ENCODE results near the gene C22orf31. TPM values are rescaled to one million over a fixed set of nuclear protein-coding genes. Genes with fewer than 3 reads are reported as not detected.

The C22orf31 gene
- total RNA-seq, 1 experiment from 2014 or later = not detected

DNA sequence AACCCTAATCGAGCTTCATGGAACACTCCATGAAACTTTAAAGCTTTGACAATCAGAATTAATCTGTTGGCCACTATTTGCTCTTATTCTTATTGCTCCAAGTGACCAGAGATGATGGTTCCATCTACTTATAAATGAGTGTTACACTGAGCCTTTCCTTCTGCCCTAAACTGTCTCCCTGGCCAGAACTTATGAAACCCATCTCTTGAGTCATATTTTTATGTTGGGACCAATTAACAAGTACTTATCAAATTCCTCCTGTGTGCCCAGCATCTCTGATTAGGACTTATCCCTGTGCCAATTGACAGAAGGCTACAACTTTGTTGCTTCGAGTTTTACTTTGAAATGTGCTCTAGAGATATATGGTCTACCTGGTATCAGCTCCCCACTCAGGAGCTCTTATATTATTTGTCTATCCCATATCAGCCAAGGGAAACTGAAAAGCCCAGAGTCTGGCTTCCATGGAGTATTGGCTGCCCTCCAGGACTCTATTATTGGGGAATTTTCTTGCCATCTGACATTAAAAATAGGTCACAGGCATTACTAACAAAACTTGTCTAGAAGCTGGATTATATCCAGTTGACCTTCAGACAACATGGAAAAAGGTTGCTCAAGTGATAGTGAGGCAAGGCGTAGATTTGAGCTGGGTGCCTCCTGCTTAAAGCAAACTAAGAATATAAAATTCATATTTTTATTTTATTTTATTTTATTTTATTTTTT, 20.0 kb upstream of the C22orf31 start:
- no peak for DNase-seq (ENCODE audit: low read depth)

GRCh38 chr22:29080106-29080975, 18.7 kb upstream of the C22orf31 start:
- DNase-seq (ENCODE audit: low read depth) = no peak

DNA sequence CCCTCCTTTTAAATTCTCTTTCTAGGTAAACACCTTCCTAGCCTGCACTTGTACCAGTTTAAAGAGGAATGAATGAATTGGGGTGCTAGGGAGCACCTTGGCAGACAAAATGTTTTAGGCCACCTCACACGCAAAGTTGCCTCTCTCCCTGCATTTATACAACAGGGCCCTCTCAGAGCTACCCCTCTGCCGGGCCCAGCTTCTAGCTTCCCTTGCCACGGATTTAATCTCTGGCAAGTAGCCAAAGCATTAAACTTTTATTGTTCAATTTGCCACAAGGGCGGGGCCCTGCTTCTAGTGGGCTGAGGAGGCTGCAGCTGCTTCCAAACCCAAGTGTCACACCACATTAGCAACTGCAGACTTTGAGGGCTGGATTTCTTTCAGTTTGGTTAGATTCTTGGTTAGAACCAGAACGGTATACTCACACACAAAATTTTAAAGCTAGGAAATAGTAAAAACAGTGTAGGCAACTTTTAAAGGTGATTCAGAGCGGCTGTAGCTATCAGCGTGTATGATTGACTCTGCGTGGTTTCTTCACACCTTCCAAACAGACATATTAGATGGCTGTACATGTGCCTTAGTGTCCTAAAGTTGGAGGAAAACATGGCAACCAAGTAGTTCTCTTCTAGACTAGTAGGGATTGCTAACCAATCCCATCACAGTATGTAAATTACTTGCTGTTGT, 17.7 kb upstream of the C22orf31 start:
- peak; percentile 81 for DNase-seq (ENCODE audit: low read depth)

- DNase-seq (ENCODE audit: low read depth) = no peak
Measured at GRCh38 chr22:29078869-29079207, 17.2 kb upstream of the C22orf31 start.

DNA sequence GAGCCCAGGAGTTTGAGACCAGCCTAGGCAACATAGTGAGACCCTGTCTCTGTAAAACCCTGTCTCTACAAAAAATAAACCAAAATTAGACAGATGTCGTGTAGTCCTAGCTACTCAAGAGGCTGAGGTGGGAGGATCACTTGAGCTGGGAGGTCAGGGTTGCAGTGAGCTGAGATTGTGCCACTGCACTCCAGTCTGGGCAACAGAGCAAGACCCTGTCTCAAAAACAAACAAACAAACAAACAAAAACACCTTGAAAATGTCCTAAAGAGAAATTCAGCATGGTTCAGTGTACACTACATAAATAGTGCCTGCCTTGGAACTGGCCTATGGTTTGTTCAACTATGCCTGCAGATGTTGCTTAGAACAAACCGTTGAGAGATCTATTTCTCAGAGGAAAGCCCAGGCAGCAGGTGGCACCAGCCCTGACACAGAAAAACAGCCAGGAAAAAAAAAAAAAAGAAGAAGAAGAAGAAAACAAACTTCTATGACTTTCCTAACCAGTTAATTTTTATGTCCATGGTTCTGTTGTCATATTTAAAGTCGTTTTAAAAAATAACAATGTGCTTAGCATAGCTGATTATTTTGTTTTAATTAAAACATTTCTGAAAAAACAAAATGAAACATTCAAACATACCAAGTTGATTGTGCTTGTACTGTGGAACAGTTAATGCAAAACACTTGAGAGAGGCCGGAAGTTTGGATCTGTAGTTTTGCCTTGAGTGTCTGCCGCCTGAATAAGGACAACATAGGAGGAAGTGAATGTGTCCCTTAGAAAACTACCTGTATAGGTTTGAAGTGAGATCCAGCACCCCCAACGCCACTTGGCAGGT, 16.6 kb upstream of the C22orf31 start:
- DNase-seq (ENCODE audit: low read depth) = peak; percentile 26

DNA sequence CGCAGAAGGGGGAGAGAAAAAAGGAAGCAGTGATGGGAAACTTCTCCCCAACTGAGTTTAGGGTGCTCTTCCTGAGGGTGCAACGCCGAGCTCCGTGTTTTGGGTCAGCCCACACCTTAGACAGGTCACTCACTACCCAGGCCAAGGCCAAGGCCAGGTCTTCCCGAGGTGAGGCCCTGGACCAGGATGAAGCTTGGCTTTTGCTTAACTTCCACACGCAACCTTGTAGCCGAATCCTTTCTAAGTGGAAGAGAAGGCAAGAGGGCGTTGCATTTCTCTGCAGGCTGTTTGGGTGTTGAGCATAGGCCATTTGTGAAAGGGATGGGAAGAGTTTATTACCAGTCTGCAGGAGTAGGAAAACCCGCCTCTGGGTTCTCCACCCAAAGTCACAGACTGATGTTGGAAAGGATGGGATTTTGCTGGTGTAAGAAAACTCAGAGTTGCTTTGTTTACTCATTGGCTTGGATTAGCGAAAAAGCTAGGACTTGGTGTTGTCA, 12.7 kb upstream of the C22orf31 start:
- no peak for DNase-seq (ENCODE audit: low read depth)

- no peak for DNase-seq (ENCODE audit: low read depth)
Measured at GRCh38 chr22:29073618-29074275, 12.1 kb upstream of the C22orf31 start.

GRCh38 chr22:29072979-29073617, 11.5 kb upstream of the C22orf31 start, which contains the start of gene KREMEN1:
Gene KREMEN1, plus strand, starts transcription at chr22:29073035. Its CDS starts 96 bp downstream, at chr22:29073131.
- DNase-seq (ENCODE audit: low read depth) = no peak

- peak; percentile 54 for DNase-seq (ENCODE audit: low read depth)
Measured at GRCh38 chr22:29072193-29072978, 10.8 kb upstream of the C22orf31 start.

DNA sequence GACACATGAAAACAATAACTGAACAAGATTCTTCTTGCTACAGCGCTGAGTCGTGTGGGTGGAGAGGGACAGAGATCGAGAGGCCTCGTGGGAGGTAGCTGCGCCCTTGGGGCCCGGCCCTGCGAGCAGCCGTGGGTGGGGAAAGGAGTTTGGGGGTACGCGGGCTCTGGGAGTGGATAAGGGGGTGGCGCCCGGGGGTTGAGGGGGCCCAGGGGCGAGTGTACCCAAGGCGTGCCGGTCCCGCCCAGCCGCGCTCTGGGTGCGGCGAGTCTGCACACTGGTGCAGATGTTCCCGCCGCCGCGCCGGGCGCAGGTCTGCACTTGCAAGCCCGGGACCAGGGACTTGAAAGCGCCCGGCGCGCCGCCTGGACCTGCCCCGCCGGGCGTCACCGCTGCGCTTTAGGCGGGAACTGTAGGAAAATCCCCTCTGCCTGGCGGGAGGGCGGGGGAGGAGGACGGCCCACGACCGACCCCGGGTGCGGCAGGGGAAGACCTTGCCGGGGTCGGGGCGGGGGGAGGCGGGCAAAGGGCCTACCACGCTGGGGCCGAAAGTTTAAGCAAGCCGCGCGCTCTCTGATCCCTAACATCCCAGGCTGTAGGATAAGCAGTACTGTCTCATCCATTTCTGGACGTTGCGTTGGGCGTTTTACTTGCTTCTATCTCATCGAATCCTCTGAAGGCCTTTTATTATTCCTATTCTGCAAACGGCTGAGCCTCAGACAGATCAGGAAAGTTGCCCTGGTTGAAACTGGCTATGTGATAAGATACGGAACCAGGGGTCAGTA, 9.8 kb upstream of the C22orf31 start:
- DNase-seq (ENCODE audit: low read depth) = no peak

GRCh38 chr22:29070490-29070889, 8.9 kb upstream of the C22orf31 start:
- DNase-seq (ENCODE audit: low read depth) = no peak

- no peak for DNase-seq (ENCODE audit: low read depth)
Measured at GRCh38 chr22:29069463-29069862, 7.8 kb upstream of the C22orf31 start.

DNA sequence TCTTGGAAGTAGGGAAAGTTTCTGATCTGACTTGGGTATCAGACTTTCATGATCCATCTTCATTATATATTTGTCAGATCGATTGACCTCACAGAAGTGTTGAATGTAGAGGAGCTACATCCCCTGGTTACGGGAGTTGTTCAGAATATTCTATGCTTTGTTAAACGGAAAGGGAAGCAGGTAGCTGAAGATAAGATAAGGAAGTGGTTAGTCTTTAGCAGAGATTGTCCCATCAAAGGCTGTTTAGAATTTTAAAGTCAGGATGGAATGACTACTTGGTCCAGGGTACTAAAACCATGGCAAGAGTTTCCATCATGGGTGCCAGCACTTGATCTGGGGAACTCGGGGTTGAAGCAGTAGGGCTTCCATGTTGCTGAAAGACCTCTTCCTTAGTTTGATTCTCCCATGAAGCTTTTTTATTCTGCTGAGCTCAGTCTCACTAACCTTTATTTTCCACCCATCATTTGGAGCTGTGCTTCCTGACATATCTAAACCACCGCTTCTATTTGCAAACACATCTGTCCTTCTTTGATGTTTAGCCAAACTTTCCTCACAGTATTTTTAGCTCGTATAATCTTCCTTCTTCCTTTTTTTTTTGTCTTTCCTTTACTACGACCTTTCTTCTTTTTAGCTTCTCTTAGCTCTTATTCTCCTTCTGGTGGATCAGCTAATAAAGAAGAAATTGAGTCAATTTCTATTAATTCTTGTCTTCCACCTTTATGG, 4.0 kb upstream of the C22orf31 start:
- no peak for DNase-seq (ENCODE audit: low read depth)

- DNase-seq (ENCODE audit: low read depth) = no peak
Measured at GRCh38 chr22:29062286-29062821, 723 bp upstream of the C22orf31 start.

- DNase-seq (ENCODE audit: low read depth) = no peak
Measured at GRCh38 chr22:29060931-29061330, 700 bp downstream of the C22orf31 start.

GRCh38 chr22:29060251-29060869, 1.3 kb downstream of the C22orf31 start:
- no peak for DNase-seq (ENCODE audit: low read depth)

- DNase-seq (ENCODE audit: low read depth) = no peak
Measured at GRCh38 chr22:29056472-29056871, 5.2 kb downstream of the C22orf31 start.

Data from LHCN-M2 (cell line).